Cortex of kidney (tissue), 1 donor: ENCODE measurements around the gene LYL1.

Experiments
- DNase-seq: peaks from one replicate; lab custom pipeline; 2025; lab: John Stamatoyannopoulos, UW

The LYL1 gene

DNA sequence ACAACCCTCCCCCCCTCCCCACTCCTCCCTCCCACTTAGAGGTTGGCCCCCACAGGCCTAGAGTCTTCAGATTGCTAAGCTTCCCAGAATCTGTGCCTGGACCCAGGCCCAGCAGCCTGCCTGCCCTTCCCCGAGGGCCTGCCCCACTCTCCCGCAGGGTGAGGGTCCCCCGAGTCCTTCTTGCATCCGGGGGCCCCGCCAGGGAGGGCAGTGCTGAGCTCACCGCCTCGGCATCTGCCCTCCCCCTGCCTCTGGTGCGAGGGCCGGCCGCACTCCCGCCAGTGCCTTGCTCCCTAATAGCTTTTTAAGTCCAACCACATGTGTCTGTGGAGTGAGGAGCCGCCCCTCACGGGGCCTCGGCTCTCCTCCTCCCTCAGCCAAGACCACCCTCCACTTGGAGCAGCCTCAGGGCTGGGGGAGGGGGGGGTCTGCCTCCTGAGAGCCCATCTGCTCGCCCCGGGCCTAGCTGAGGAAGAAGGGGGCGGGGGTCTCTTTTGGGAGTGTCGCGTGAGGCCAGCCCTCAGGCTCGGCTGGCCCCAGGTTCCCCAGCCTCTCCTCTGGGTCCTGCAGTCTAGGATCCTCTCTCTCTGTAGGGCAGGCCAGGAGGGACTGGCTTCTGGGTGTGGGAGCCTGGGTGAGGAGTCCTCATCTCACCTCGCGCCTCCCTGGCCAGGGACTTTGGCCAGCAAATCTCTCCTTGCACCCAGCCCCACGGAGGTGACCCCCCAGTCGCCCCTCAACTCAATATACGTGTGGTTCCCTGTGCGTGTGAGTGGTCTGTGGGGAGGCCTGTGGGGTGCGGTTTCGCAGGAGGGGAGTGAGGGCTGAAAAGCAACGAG lies 47.2 kb downstream of the LYL1 start:
- no peak for DNase-seq

DNA sequence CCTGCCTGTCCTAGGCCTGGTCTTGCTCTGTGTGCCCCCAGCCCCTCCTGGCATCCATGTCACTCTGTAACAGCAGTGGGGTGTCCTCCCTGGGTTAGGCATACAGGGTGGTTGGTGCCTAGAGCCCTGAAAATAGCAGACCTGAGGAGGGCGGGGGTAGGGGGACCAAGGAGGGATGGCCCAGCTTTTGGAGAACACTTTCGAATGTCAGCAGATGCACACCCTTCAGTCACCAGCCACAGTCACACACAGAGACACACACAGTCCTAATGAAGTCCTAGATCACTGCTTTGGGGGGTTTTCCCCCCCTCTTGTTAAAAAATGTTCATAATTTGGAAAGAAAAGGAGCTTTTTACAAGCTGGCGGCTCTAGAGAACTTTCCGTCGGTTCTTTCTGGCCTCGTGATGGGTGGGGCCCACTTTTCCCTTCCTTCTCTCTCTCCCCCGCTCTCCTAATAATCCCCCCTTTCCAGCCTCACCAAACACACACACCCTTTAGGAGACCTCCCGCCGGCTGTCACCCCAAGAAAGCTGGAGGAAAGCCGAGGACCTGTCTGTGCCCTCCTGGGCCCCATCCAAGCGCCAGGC lies 47.9 kb downstream of the LYL1 start:
- no peak for DNase-seq

DNA sequence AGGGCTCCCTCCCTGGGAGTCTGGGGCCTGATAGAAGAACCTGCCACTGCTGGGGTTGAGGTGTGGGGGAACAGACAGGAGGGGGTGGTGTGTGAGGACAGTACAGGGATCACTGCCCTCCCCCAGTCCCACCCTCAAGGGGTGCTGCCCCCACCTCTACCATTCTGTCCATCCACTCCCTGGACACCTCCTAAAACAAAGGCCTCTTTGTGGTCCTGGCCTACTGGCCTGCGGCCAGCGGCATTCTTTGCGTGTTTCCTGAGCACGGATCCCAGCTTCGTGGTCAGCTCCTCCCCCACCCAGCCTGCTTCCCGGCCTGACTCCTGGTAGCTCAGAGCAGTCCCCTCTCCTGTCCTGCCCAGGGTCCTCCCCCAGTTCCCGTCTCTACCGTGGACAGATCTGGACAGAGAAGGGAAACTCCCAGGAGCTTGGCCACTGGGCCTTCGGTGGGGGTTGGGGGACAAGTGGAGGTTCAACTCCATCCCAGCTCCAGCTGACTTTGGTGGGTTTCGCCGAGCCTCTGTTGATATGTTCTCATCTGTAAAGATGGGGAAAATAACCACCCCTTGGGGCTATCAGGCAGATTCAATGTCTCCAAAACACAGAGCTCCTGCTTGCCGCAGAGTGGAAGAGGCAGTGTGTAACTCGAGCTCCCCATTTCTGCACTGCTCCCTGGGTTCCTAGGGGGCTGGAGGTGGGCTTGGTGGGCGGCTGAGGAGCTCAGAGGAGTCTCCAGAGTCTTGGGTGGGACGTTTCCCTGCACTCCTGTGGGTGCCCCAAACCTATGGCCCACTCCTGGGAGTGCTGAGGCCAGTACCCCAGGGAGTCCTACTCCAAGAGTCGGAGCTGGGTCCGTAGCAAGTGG lies 48.7 kb downstream of the LYL1 start:
- DNase-seq, result no peak

DNA sequence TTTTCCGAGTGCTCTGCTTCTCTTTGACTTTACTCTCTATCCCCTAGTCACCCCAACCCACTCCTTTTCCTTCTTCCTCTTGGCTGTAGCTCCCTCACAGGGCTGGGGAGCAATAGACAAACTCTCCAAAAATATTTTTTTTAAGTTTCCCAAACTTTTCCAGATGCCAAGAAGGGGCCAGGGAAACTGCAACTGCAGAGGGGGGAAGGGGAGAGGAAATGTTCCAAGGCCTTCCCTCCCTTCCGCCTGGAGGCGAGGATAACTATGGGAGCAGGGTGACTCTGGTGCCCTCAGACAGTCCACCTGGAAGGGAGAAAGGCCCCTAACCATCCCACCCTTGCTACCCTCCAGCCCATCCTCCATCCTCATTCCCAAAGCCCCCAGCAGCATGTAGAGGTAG lies 49.4 kb downstream of the LYL1 start:
- DNase-seq, result no peak

DNA sequence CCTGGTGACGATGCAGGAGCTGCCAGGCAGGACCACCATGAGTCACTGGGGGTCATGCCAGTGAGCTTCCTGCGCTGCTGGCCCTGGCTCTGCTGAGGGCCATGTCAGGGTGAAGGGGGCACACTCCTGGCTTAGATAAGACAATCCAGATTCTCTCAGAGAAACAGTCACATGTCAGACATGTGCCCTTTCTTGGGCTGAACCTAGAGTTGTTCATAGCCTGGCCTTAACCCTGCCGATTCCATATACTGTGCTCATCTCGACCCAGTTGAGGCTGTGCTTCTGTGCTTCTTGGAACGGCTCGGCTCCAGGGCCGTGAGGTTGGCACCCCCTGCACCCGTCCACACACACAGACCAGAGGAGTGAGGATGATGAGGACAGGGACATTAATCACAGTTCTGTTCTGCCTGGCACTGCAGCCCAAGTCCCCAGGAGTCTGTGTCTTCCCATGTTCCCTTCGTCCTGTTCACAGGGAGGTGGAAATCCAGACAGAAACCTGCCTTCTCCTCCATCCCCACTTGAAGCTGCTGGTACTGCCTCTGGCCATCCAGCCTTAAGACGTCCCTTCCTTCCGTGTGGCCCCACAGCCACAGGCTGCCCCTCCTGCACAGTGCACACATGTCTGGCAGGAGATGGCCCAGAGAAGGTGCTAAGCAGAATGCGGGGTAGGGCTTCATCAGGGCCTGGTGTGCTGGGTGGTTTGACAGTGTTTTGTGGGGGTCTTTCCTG lies 50.0 kb downstream of the LYL1 start:
- DNase-seq, result no peak

DNA sequence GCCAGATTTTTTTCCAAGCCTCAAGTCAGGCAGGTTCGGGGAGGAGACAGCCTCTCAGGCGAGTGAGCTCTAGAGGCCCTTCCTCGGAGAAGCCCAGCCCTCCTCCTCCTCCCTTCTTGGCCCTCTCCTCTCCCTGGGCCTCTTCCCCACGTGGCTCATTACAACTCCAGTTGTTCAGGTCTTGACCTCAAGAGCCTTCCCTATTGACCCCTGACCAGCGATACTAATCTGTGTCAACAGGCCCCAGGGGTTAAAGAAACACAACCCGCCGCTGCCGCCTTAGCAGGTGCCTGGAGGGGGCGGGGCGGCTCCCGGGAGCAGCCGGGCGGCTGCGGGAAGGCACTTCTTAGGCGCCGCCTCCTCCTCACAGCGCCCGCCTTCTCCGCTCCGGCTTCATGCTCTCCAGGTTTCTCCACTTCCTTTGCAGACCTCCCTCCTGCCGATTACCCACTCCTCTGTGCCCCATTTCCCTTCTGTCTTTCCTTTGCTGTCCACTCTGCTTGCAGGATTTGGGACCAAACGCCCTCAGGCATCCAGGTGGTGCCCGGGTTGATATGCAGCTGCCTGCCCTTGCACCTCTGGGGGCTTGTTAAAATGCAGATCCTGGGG lies 51.0 kb downstream of the LYL1 start:
- DNase-seq, result no peak

DNA sequence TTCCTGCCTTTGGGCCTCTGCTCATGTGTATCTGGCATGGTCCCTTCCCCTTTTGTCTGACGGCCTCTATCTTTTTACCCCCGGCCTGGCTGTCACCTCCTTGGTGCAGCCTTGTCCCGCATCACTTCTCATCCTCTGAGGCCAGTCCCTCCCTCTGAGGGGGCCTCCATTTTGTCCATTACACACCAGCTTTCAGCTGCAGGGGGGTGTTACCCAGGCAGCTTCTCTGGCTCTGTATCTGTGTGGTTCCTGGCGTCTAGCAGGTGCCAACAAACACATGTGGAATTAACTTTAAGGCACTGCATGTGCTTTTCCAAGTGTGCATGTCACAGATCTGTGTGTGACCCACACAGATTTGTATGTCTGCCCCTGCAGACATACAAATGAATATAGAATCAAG lies 52.4 kb downstream of the LYL1 start:
- DNase-seq, result no peak
